PC-3 (cell line): ENCODE measurements around the gene FBXO10.

Source experiments
- CTCF ChIP-seq: fragments of 300-600 bp; sonication (generic); conservative IDR thresholded peaks from 2 replicates; pipeline ENCODE4 v1.5.1; 2017; ENCODE audit warnings: antibody characterized with exemption, low read depth, mild to moderate bottlenecking, low read length
- EZH2 ChIP-seq: fragments of 300-600 bp; sonication (generic); IDR thresholded peaks from one replicate; pipeline ENCODE4 v1.6.1; 2017; ENCODE audit warnings: antibody characterized with exemption, mild to moderate bottlenecking, low read length; ENCODE audit not compliant: unreplicated experiment

GRCh38 chr9:37571282-37571681 lies 4.9 kb downstream of the FBXO10 start:
- TF ChIP-seq CTCF, result no peak
- TF ChIP-seq EZH2, result no peak
